Keratinocyte (primary cell): ENCODE measurements around the gene GNAL. TPM values are rescaled to one million over a fixed set of nuclear protein-coding genes. Genes with fewer than 3 reads are reported as not detected.

Source experiments
- DNase-seq: peaks from one replicate; pipeline ENCODE4 v3.0.0-alpha.2; 2011; ENCODE audit warnings: low read depth, missing footprints, low spot score
- FAIRE-seq: peaks from 2 replicates; lab custom pipeline; 2011; peaks lifted over from hg19 to GRCh38; lab: Jason Lieb, UNC
- H2AFZ ChIP-seq: 2 replicates; pipeline ENCODE4 v1.6.0; 2012; ENCODE audit warnings: low read length, control low read depth, inconsistent platforms; ENCODE audit not compliant: control insufficient read depth
- H3K27ac ChIP-seq: 2 replicates; pipeline ENCODE4 v1.5.1; 2011; ENCODE audit warnings: low read length; ENCODE audit not compliant: control insufficient read depth, insufficient read depth
- H3K27me3 ChIP-seq: 3 replicates; pipeline ENCODE4 v1.6.0; 2011; ENCODE audit warnings: low read length; ENCODE audit not compliant: control insufficient read depth, insufficient read depth; ENCODE audit errors: extremely low read depth
- H3K36me3 ChIP-seq, 2 experiments: 2 replicates in 1 of 2; 3 replicates in 1 of 2; pipeline ENCODE4 v1.5.1; 2011; ENCODE audit warnings: low read length in 2 of 2, mild to moderate bottlenecking in 1 of 2; ENCODE audit not compliant: control insufficient read depth in 2 of 2, insufficient read depth in 2 of 2; ENCODE audit errors: extremely low read depth in 1 of 2
- H3K4me1 ChIP-seq: 3 replicates; pipeline ENCODE4 v1.5.1; 2011; ENCODE audit warnings: low read length; ENCODE audit not compliant: control insufficient read depth, insufficient read depth; ENCODE audit errors: extremely low read depth
- H3K4me2 ChIP-seq: 3 replicates; pipeline ENCODE4 v1.6.0; 2011; ENCODE audit warnings: low read depth, low read length; ENCODE audit not compliant: control insufficient read depth, insufficient read depth; ENCODE audit errors: extremely low read depth
- H3K4me3 ChIP-seq, 3 experiments: fragments of 200-600 bp in 1 of 3; sonication (generic) in 1 of 3; 2 replicates in 2 of 3; 3 replicates in 1 of 3; pipeline ENCODE4 v1.5.1; 2011 to 2016; ENCODE audit warnings: low read length in 3 of 3, mild to moderate bottlenecking in 3 of 3, control low read depth in 2 of 3, inconsistent platforms in 1 of 3, low read depth in 1 of 3, mixed read lengths in 1 of 3, mixed run types in 1 of 3, moderate library complexity in 1 of 3; ENCODE audit not compliant: control insufficient read depth in 2 of 3, insufficient read depth in 2 of 3; ENCODE audit errors: extremely low read depth in 1 of 3
- H3K79me2 ChIP-seq: 2 replicates; pipeline ENCODE4 v1.6.0; 2012; ENCODE audit warnings: low read length; ENCODE audit not compliant: control insufficient read depth, insufficient read depth
- H3K9ac ChIP-seq: 3 replicates; pipeline ENCODE4 v1.6.0; 2011; ENCODE audit warnings: low read length; ENCODE audit not compliant: control insufficient read depth, insufficient read depth; ENCODE audit errors: extremely low read depth
- H3K9me1 ChIP-seq: 3 replicates; pipeline ENCODE4 v1.6.0; 2011; ENCODE audit warnings: low read length; ENCODE audit not compliant: control insufficient read depth, insufficient read depth; ENCODE audit errors: extremely low read depth
- H3K9me3 ChIP-seq: 2 replicates; pipeline ENCODE4 v1.5.1; 2012; ENCODE audit warnings: low read depth, low read length; ENCODE audit not compliant: control insufficient read depth
- H4K20me1 ChIP-seq: 3 replicates; pipeline ENCODE4 v1.6.0; 2011; ENCODE audit warnings: low read length; ENCODE audit not compliant: control insufficient read depth, insufficient read depth; ENCODE audit errors: extremely low read depth
- EZH2 ChIP-seq: IDR thresholded peaks from one replicate; pipeline ENCODE4 v1.6.1; 2012; ENCODE audit warnings: inconsistent platforms, mild to moderate bottlenecking, low read length, moderate library complexity
- dilution Hi-C: fragments of 300-500 bp; cut with MboI; formaldehyde crosslinking; loops from one replicate; pipeline ENCODE4 v1.7.0; 2020; ENCODE audit warnings: low sequenced_read_pairs; ENCODE audit not compliant: extremely low pct_ligation_motif_present
- polyA plus RNA-seq, 5 experiments: library from polyadenylated mRNA; depleted of rRNA in 3 of 5; stranded (reverse) in 3 of 5; stranded (forward) in 1 of 5; unstranded in 1 of 5; fragments of >200 nt; gene quantifications; 1 replicate in 1 of 5; 2 replicates in 3 of 5; 3 replicates in 1 of 5; pipeline versions ENCODE4 v1.2.1 to v1.2.3, GENCODE V29; 2011 to 2012; ENCODE audit warnings: missing spikeins in 2 of 5, low read depth in 1 of 5, low replicate concordance in 1 of 5
- TF ChIP-seq, protein P1 (sequence below), 3 experiments: IDR thresholded peaks in 1 of 3; conservative IDR thresholded peaks in 1 of 3; optimal IDR thresholded peaks in 1 of 3; 2 replicates in 2 of 3; 3 replicates in 1 of 3; pipeline versions ENCODE3 to v1.5.1; 2011; ENCODE audit warnings: low read length in 3 of 3, mild to moderate bottlenecking in 3 of 3, moderate library complexity in 2 of 3, control low read depth in 1 of 3, inconsistent platforms in 1 of 3; ENCODE audit not compliant: insufficient read depth in 2 of 3; ENCODE audit errors: extremely low read depth in 1 of 3

Gene GNAL
- polyA plus RNA-seq, 1 donor (not counting 4 experiments of a cell fraction or from before 2014, with no cell fraction given), result 30.0 TPM

GRCh38 chr18:11669948-11670275 is 19.2 kb upstream of the GNAL start:
- H3K27me3 ChIP-seq, result no peaks in the 10 kb centered on the region
- no peaks in the 10 kb centered on the region for H3K9me1 ChIP-seq
- H3K4me3 ChIP-seq, result no peak overlapping the region
- H3K27ac ChIP-seq, result no peak overlapping the region
- no peak overlapping the region for H3K9ac ChIP-seq
- no peaks in the 10 kb centered on the region for H3K36me3 ChIP-seq
- FAIRE-seq (no peak), DNase-seq (no peak)
- no peaks in the 10 kb centered on the region for H4K20me1 ChIP-seq
- no peak for TF ChIP-seq EZH2
- TF ChIP-seq, protein P1, sequence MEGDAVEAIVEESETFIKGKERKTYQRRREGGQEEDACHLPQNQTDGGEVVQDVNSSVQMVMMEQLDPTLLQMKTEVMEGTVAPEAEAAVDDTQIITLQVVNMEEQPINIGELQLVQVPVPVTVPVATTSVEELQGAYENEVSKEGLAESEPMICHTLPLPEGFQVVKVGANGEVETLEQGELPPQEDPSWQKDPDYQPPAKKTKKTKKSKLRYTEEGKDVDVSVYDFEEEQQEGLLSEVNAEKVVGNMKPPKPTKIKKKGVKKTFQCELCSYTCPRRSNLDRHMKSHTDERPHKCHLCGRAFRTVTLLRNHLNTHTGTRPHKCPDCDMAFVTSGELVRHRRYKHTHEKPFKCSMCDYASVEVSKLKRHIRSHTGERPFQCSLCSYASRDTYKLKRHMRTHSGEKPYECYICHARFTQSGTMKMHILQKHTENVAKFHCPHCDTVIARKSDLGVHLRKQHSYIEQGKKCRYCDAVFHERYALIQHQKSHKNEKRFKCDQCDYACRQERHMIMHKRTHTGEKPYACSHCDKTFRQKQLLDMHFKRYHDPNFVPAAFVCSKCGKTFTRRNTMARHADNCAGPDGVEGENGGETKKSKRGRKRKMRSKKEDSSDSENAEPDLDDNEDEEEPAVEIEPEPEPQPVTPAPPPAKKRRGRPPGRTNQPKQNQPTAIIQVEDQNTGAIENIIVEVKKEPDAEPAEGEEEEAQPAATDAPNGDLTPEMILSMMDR (optimal IDR thresholded peaks at IDR 0.05 in 1 of 3, IDR thresholded peaks at IDR 0.05 in 1 of 3, conservative IDR thresholded peaks at IDR 0.05 in 1 of 3; ENCODE audit: extremely low read depth in 1 of 3, insufficient read depth in 2 of 3, low read length in 3 of 3), result no peak
- no peaks in the 10 kb centered on the region for H3K79me2 ChIP-seq
- dilution Hi-C loops, result no loop called here
- H3K9me3 ChIP-seq, result no peaks in the 10 kb centered on the region
- H3K4me2 ChIP-seq, result peak overlapping the region; percentile 60
- peak overlapping the region; percentile 55 for H2AFZ ChIP-seq
- H3K4me1 ChIP-seq, result peaks cover 17% of the 10 kb centered on the region

DNA sequence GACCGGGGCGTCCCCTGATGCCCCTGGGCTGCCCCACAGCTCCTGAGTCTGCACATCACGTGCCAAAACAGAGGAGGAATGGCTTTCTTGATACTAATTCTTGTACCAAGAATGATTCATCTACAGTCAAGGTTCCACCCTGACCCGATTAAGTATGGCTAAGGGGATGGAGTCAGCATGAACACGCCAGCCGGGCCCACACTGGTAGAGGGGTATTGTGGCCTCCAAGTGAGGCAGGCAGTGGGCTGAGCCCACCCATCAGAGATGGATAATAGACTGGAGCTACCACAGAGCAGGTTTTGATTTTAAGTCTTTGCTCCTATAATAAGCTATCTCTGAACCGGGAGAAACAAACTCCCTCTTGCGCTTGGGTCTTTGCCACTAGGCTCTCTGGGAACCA is 17.9 kb upstream of the GNAL start:
- H3K4me1 ChIP-seq, result peaks cover 17% of the 10 kb centered on the region
- no peaks in the 10 kb centered on the region for H3K27me3 ChIP-seq
- no peak overlapping the region for H3K9ac ChIP-seq
- no peaks in the 10 kb centered on the region for H3K9me3 ChIP-seq
- no peaks in the 10 kb centered on the region for H3K79me2 ChIP-seq
- no peak for TF ChIP-seq EZH2
- TF ChIP-seq, protein P1 (optimal IDR thresholded peaks at IDR 0.05 in 1 of 3, IDR thresholded peaks at IDR 0.05 in 1 of 3, conservative IDR thresholded peaks at IDR 0.05 in 1 of 3; ENCODE audit: extremely low read depth in 1 of 3, insufficient read depth in 2 of 3, low read length in 3 of 3), result no peak
- no peak overlapping the region for H3K4me2 ChIP-seq
- H3K27ac ChIP-seq, result no peak overlapping the region
- DNase-seq (no peak), FAIRE-seq (no peak)
- no peak overlapping the region for H3K4me3 ChIP-seq
- dilution Hi-C loops, result no loop called here
- no peaks in the 10 kb centered on the region for H3K9me1 ChIP-seq
- H3K36me3 ChIP-seq, result no peaks in the 10 kb centered on the region
- no peaks in the 10 kb centered on the region for H4K20me1 ChIP-seq
- H2AFZ ChIP-seq, result no peak overlapping the region
